ENCODE data around the gene ZNF497. TPM values are rescaled to one million over a fixed set of nuclear protein-coding genes. Genes with fewer than 3 reads are reported as not detected.

Gene ZNF497
- total RNA-seq, 1 experiment from 2014 or later: 2.4 TPM

- H4K91ac ChIP-seq (ENCODE audit: insufficient read length, low read depth, low read length): no peak overlapping the region
- no peaks in the 10 kb centered on the region for H3K9me3 ChIP-seq (ENCODE audit: control insufficient read depth, low read depth, low read length)
- H3K23me2 ChIP-seq (ENCODE audit: insufficient read length, low read depth, low read length, poor library complexity, severe bottlenecking): peaks cover 2% of the 10 kb centered on the region
- no peak overlapping the region for H3K4ac ChIP-seq (ENCODE audit: low read depth, low read length)
- H2BK15ac ChIP-seq (ENCODE audit: low read depth, low read length): no peak overlapping the region
- H3K4me2 ChIP-seq (ENCODE audit: insufficient read depth, insufficient read length, low read length): no peak overlapping the region
- H3K79me2 ChIP-seq (ENCODE audit: insufficient read depth, low read length): no peaks in the 10 kb centered on the region
- Mint-ChIP-seq H3K27me3 (ENCODE audit: low read depth) (no peaks in the 10 kb centered on the region), H3K4me1 (peaks cover 0 to 2% of the 10 kb centered on the region in 2 experiments; a peak in 2 of 4 replicates), H3K36me3 (ENCODE audit: insufficient read depth in 1 of 3, low read depth in 3 of 3) (peaks cover 0 to 2% (median 2%) of the 10 kb centered on the region in 3 experiments; a peak in 3 of 7 replicates), H3K27ac (no peak overlapping the region), H3K9me3 (no peaks in the 10 kb centered on the region), H3K4me3 (no peak overlapping the region)
- H3K14ac ChIP-seq (ENCODE audit: insufficient read depth, low read length): no peak overlapping the region
- H3K27ac ChIP-seq (ENCODE audit: insufficient read length, low read depth, low read length): no peak overlapping the region
- no peak overlapping the region for H2BK20ac ChIP-seq (ENCODE audit: low read depth, low read length, poor library complexity, severe bottlenecking)
- no peaks in the 10 kb centered on the region for H4K20me1 ChIP-seq (ENCODE audit: control insufficient read depth, insufficient read depth, insufficient read length)
- no CpG with 5 or more reads among the region's 10 CpGs for WGBS (ENCODE audit: extremely low coverage, insufficient read length, low lambda C conversion rate)
- no peak overlapping the region for H3K23ac ChIP-seq (ENCODE audit: insufficient read length, low read depth, low read length)
- no peak overlapping the region for H2BK5ac ChIP-seq (ENCODE audit: insufficient read length, low read length)
- no peak overlapping the region for H2BK12ac ChIP-seq (ENCODE audit: insufficient read length, low read depth, low read length)
- H4K8ac ChIP-seq (replicated peaks; ENCODE audit: insufficient read length, low read depth, low read length): no peak overlapping the region
- no peak for TF ChIP-seq CTCF (conservative IDR thresholded peaks at IDR 0.05)
- no peak overlapping the region for H2AFZ ChIP-seq (ENCODE audit: low read length)
- no peaks in the 10 kb centered on the region for H3K79me1 ChIP-seq (ENCODE audit: insufficient read depth, low read depth, low read length, poor library complexity, severe bottlenecking)
- no peak overlapping the region for H3K9ac ChIP-seq (ENCODE audit: extremely low read depth, insufficient read length, low read length)
- H3K4me1 ChIP-seq (ENCODE audit: insufficient read depth, low read length): no peaks in the 10 kb centered on the region
- H2BK120ac ChIP-seq (ENCODE audit: low read depth, low read length, poor library complexity, severe bottlenecking): no peak overlapping the region
- H3T11ph ChIP-seq (ENCODE audit: low read length): no peak overlapping the region
- H2AK5ac ChIP-seq (ENCODE audit: insufficient read length, low read length): no peak overlapping the region
- H3K56ac ChIP-seq (ENCODE audit: insufficient read length, low read depth, low read length): no peak overlapping the region
- H3K27me3 ChIP-seq (ENCODE audit: insufficient read depth, low read length): no peaks in the 10 kb centered on the region
- H4K5ac ChIP-seq (ENCODE audit: insufficient read length, low read depth, low read length): no peak overlapping the region
- no peak overlapping the region for H3K18ac ChIP-seq (ENCODE audit: insufficient read length, low read depth, low read length)
- DNase-seq: no peak
Observed at GRCh38 chr19:58355215-58355796, 7.2 kb downstream of the ZNF497 start.
